GM23248 (cell line): Measurements from ENCODE around the gene INO80D.

Experiments used
- EZH2 ChIP-seq: fragments of 200-600 bp; sonication (generic); IDR thresholded peaks from 2 replicates; pipeline ENCODE4 v1.6.1; 2018; ENCODE audit warnings: antibody characterized with exemption, mild to moderate bottlenecking; ENCODE audit not compliant: insufficient read depth, poor library complexity, severe bottlenecking
- EZH2phosphoT487 ChIP-seq: fragments of 200-600 bp; sonication (generic); IDR thresholded peaks from 2 replicates; pipeline ENCODE4 v1.6.1; 2018; ENCODE audit warnings: antibody characterized with exemption, moderate library complexity, mild to moderate bottlenecking, low read depth; ENCODE audit not compliant: insufficient read depth

- TF ChIP-seq EZH2 (no peak), EZH2phosphoT487 (no peak)
These were observed 103.1 kb downstream of the INO80D start for GRCh38 chr2:205982776-205983327.
